Left renal cortex interstitium (tissue), 4 donors: Measurements from ENCODE around the gene KCTD15. TPM values are rescaled to one million over a fixed set of nuclear protein-coding genes. Genes with fewer than 3 reads are reported as not detected.
A peak's percentile ranks its signal among the peaks of the same experiment; 100 is the strongest.

Source experiments
- DNase-seq, 4 donors: peaks; one replicate each; pipeline ENCODE4 v3.0.0-alpha.2; 2013; ENCODE audit warnings: low read depth in 4 of 4, low spot score in 2 of 4, missing footprints in 1 of 4
- polyA plus RNA-seq, 4 donors: library from polyadenylated mRNA; unstranded; fragments of 120-200 nt; gene quantifications; one replicate each; pipeline ENCODE4 v1.2.1, GENCODE V29; 2013; ENCODE audit not compliant: insufficient read length in 4 of 4

KCTD15 gene
- polyA plus RNA-seq, 4 donors, result 38.2 to 82.0 (median 65.0) TPM

- no peak for DNase-seq
These were observed 25.1 kb upstream of the KCTD15 start for GRCh38 chr19:33771384-33772101.

- DNase-seq, result no peak
These were observed 24.4 kb upstream of the KCTD15 start for GRCh38 chr19:33772102-33772857.

GRCh38 chr19:33772858-33773180 lies 23.9 kb upstream of the KCTD15 start:
- no peak for DNase-seq

DNA sequence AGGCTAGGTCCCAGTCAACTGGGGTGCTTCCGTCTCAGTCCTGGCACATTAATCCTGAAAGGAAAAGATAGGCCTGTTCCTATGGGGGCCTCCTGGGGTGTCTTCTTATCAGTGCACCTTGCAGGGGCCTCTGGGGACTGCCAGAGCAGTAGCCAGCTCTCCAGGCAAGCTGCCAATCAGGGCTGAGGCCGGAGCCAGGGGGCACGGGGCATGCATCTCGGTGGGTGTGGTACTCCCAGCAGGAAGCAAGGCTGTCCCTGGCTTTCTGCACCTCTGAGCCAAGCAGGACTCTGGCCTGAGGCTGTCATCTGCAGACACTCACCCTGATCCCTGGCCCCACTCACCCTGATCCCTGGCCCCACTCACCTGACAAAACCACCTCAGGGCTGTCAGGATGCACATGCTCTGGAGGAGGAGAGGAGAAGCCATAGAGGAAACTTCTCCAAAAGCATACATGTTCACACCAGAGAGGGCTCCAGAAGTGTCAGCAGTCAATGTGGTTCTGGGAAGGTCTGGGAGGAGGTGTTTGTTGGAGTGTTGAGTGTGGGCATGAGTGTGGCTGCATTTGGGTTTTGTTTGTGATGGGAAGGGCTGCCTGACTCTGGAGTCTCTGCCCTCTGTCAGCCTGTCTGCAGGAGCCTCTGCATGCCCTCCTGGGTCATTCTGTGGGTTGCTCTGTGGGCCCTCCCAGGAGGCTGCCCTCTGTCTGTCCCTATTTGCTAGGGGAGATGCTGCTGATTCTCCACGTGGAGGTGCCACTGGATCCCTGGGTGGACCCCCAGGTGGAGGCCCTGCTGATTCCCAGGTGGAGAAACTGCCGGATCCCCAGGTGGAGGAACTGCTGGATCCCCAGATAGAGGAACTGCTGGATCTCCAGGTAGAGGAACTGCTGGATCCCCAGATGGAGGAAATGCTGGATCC lies 22.7 kb upstream of the KCTD15 start:
- DNase-seq, result no peak

- no peak for DNase-seq
These were observed 21.9 kb upstream of the KCTD15 start for GRCh38 chr19:33774751-33775150.

GRCh38 chr19:33775731-33776487 lies 20.8 kb upstream of the KCTD15 start:
- no peak for DNase-seq

DNA sequence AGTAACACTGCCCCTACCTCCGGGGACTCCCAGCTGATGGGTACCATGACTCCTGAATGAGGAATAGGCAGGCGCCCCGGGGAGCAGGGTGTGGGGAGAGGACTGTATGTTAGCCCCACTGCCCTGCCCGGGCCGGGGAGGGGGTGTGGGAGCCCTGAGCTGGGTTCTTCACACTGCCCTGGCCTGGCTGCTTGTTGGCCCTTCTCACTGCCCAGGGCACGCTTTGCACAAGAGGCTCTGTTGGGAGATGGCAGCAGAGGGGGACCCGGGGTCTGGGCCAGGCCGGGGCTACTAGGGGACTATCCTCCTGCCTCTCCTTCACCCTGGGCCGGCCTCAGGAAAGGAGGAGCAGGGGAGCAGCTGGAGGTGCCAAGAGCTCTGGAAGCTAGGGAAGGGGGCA lies 19.3 kb upstream of the KCTD15 start:
- no peak for DNase-seq

- DNase-seq, result no peak
These were observed 18.9 kb upstream of the KCTD15 start for GRCh38 chr19:33777753-33778088.

GRCh38 chr19:33778089-33778791 lies 18.4 kb upstream of the KCTD15 start:
- DNase-seq, result peak in 1 of 4 donors; percentile 41

DNA sequence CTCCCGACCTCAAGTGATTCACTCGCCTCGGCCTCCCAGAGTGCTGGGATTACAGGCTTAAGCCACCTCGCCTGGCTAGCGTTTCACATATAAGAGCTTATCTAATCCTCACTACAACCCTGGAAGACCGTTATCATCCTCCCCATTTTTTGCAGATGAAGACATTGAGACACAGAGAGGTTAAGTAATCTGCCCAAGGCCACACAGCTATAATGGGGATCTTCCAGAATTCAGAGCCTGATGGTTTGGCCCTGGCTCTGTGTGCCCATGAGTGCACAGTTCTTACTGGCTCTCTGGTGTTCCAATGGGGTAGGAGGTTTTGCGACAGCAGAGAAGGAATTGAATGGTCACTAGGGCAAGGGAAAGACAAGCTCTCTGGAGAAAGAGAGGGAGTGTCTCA lies 16.8 kb upstream of the KCTD15 start:
- DNase-seq, result no peak

- DNase-seq, result no peak
These were observed 16.4 kb upstream of the KCTD15 start for GRCh38 chr19:33780251-33780650.

DNA sequence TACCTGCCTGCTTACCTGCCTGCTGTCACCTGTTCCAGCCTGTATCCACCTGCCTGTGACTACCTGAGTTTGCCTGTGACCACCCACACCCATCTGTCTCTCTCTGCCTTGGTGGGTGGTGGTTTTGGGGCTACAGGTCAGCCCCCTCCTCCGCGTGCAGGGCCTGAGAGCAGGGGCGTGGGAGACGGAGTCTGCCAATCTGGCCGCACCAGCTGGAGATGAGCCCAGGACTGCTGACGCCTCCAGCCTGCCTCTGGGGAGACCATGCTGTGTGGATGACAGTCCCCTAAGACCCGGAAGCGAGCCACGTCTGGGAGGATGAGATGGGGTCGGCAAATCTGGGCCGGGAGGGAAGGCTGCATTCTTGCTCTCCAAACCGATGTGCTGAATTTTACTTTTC lies 15.9 kb upstream of the KCTD15 start:
- no peak for DNase-seq

DNA sequence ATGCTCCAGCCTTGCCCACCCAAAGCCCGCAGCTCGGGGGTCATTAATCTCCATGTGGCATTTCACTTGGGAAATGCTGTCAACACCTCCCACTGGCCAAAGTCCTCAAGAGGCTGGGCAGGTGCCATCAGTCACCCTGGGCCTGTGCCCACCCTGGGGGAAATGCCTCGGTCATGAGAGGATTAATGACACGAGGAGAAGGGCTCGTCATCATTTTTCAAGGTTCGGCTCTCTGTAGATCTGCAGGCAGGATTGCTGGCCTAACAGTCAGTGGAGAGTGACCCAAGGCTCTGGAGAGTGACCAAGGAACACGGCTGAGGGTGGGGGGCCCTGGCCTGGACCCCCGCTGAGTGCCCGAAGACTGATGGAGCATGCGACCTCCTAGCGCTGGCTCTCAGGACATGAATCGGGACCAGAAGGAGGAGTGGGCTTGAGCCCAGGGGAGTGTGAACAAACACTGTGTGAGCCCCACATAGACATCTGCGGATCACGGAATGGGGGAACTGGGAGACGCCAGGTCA lies 15.2 kb upstream of the KCTD15 start:
- no peak for DNase-seq

GRCh38 chr19:33781996-33782395 lies 14.7 kb upstream of the KCTD15 start:
- no peak for DNase-seq

- DNase-seq, result no peak
These were observed 12.2 kb upstream of the KCTD15 start for GRCh38 chr19:33784432-33784831.

- DNase-seq, result no peak
These were observed 10.9 kb upstream of the KCTD15 start for GRCh38 chr19:33785795-33786194.

- DNase-seq, result no peak
These were observed 8.0 kb upstream of the KCTD15 start for GRCh38 chr19:33788676-33789075.

DNA sequence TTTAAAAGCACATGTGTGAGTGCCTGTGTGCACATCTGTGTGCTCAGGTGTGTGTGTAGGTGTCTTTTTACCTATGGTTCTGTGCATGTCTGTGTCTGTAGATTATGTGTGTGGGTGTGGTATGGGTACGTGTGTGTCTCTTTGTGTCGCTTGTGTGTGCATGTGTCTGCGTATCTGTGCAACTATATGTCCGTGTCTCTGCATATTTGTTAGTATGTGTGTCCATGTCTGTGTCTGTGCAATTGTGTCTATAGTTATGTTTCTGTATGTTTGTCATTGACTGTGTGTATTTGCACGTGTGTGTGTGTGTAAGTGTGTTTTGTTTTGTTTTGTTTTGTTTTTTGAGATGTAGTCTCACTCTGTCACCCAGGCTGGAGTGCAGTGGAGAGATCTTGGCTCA lies 7.3 kb upstream of the KCTD15 start:
- no peak for DNase-seq

DNA sequence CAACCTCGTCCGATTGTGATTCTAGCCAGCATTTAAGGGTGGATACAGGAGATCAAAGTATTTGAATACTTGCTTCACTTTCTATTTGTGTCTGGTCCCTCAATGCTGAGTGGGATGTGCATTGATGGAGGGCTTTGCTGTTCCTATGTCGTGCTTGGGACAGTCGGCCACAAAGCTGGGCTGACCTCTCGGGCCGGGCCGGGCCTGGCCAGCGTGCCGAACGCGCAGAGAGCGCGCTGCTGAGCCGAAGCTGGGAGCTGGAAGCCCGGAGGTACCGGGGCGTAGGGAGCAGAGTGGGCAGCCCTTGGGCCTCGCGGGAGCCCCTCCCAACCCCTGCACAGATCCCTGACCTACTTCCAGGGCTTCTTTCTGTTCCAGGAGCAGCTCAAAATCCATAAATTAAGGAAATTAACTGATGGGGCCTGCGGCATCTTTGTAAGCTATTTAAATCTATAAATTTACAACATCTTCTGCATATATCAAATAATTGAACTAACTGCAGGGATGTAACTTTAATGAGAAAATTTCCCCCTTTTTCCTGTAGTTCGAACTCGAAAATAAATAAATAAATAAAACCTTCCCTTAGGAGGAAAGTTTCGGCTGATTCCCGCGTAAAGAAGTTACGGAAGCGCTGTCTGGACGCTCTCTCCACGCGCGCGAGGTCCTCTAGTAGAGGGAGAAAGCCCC lies 1.8 kb upstream of the KCTD15 start:
- DNase-seq, result peak in 1 of 4 donors; percentile 46
